ENCODE measurements around the gene CDO1. TPM values are rescaled to one million over a fixed set of nuclear protein-coding genes. Genes with fewer than 3 reads are reported as not detected.

Gene CDO1
- total and polyA plus RNA-seq, 9 of the 15 experiments (the other 6 are each of a cell fraction or from before 2014, with no cell fraction given) = 0.16 to 0.22 TPM; not detected in 7

GRCh38 chr5:115831163-115831768 is 14.8 kb upstream of the CDO1 start (continued):
- no peak for TF ChIP-seq ZNF586 (CRISPR knock-in tag; conservative IDR thresholded peaks at IDR 0.05)
- TF ChIP-seq ZNF316 (IDR thresholded peaks at IDR 0.05) = peak; percentile 55; the same call in 1 of the 2 replicates
- TF ChIP-seq ZNF280B (CRISPR knock-in tag; IDR thresholded peaks at IDR 0.05) = no peak
- peak; percentile 54 to 66 (median 65) for TF ChIP-seq CTCF (IDR thresholded peaks at IDR 0.05 in 2 of 3, conservative IDR thresholded peaks at IDR 0.05 in 1 of 3; ENCODE audit: insufficient read depth in 2 of 3, low read depth in 1 of 3, low read length in 3 of 3)
- peak; percentile 10 for TF ChIP-seq CTCFL (IDR thresholded peaks at IDR 0.05; ENCODE audit: borderline replicate concordance, insufficient read depth, low read depth, low read length, poor library complexity, severe bottlenecking)
- TF ChIP-seq SMC3 (conservative IDR thresholded peaks at IDR 0.05; ENCODE audit: insufficient read depth, low read depth, low read length) = 0 out of 2 replicates have a peak, but pooled peaks have one; percentile 6
